Stimulated activated CD8-positive, alpha-beta memory T cell treated with anti-CD3 and anti-CD28 coated beads, Interleukin-12 subunit alpha, Interleukin-12 subunit beta, amount 100 ng/mL, for 1 hour (primary cell): ENCODE data around the gene C16orf90.

ENCODE experiments used
- DNase-seq: peaks from one replicate; pipeline ENCODE4 v3.0.0-alpha.2; 2020; ENCODE audit warnings: low read depth

Gene C16orf90, protein sequence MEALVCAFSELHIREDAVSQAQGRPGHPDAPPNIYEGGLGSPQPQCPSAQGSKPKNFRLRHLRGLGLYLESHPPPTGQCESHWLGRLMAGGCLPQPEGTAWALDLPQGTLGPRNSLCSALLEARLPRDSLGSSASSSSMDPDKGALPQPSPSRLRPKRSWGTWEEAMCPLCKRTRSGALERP

DNA sequence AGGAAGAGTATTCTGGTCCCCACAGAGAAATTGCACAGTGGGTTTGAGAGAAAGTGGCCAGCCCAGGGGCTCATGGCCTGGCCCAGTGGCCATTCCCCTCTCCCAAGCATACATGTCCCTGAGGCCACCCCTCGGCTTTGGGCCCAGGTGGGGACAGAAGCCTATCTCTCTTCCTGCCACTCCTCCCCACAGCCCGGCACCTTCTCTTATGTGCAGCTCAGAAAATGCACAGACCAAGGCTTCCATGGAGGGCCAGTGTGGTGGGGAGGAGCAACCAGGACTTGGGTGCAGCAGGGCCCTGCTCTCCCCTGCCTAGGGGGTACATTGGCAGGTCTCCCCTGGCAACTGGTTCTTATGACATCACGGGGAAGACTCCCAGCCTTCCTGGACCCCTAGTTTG, at the start of gene C16orf90:
C16orf90 (minus strand) TSS at position 314 of the 400 bp plus-strand sequence; CDS start at position 246, 68 bp downstream.
- no peak for DNase-seq

DNA sequence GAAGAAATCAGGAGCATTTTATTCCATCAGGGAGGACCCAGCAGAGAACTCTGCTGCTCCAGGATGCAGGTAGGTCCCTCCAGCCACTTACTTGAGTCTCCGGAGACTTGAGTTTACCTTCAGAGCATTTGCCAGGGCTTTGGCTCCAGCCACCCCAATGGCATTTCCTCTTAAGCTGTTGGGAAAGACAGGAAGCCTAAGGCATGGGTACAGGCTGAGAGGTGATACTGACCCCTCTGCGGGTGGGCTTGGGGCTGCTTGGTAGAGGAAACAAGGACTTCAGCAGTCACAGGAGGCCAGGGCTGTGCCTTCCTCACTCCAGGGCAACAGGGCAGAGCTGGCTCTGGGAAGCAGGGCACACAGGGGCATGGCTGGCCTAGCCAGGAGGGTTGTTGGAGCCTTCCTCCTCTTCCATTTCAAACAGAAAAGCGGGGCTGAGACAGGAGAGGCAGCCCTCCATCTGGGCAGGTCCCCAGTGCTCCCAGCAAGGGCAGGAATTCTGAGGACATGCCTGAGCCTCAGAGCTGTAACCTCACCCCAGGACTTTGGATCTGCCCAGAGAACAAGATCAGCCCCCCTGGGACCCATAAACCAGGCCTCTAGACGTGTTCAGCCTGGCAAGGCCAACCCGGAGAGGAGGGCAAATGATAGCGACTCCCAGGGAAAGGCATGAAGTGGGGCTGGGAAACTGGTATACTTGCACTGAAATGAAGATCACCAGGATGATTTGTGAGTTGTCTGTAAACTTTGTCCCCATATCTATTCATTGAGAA, 47.5 kb upstream of the C16orf90 start:
- no peak for DNase-seq

DNA sequence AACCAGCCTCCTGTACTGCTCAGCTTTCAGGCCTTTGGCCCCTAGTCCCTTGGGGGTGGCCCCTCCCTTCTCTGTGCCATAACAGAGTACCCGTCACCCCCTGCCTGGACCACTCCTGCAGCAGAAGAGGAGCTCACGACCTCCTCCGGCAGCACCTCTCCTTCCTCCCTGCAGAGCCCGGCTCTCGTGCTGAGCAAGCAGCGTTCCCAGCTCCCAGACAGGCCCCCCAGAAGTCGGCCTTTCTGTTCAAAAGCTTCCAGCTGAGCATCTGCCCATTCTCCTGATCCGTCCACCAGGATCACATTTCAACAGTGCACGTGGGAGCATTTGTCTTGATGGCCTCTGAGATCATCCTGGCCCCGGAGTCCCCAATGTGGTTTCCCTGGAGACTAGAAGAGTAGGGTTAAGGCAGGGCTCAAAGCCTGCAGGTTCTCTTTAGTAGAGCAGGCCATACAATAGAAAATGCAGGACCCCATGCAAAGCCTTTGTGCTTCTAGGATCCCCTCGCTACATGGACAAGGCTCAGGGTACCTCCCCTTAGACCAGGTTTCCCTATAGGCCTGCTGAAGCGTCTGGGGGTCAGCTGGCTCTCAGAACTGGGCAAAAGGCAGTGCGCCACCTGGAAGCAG, 46.4 kb upstream of the C16orf90 start:
- DNase-seq, result no peak

DNA sequence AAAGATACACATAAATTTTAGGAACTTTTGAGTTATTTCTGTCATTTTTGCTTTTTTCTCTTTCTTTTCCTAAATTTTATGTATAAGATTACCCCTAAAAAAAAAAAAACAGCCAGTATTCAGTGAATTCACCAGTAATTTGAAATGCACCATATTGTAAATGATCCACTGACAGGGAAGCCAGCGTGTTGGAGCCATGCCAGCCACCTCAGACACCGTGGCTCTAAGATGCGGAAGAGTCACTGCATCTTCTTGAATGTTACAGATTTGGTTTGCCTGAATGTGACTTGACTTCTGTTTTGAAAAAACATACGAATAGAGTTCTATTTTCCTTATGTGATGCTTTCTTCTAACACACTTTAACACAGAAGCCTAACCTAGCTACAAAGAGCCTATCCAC, 42.9 kb upstream of the C16orf90 start:
- no peak for DNase-seq

DNA sequence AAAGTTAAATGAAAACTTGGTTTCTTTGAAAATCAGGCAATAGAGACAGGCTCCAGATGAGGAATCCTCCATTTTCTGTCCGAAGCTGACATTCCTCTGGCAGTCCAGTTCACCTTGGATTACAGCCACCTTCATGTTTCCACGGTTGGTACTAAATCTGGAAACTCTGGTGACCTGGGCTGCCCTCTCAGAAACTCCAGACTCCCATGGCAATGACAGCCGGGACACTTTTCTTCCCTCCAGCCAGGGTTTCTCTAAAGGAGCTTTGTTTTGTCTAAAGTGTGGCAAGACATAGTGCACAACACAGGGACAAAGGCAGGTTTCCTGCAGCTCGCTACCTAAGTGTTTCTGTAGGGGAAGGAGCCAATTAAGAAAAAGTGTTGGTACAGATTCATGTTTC, 41.6 kb upstream of the C16orf90 start:
- DNase-seq, result no peak

DNA sequence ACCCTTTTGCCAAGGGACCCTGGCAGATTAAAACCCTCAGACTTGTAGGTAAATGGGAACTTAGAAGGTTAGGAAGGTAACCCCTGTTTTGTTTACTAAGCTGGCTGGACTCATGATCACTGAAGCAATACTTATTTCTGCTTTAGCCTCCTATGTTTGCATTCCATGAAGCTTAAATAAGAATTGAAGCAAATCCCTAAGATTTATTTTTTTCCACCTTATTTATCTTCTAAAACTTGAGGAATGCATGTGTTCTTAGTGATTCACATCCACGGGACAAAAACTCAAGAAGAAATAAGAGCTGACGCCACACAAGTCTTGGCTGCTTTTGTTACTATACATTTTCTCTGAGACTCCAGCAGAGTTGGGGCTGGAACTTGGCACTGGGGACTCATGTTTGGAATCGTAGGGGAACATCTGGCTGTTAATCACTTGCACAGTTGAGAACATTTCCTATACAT, 41.0 kb upstream of the C16orf90 start:
- DNase-seq, result no peak

DNA sequence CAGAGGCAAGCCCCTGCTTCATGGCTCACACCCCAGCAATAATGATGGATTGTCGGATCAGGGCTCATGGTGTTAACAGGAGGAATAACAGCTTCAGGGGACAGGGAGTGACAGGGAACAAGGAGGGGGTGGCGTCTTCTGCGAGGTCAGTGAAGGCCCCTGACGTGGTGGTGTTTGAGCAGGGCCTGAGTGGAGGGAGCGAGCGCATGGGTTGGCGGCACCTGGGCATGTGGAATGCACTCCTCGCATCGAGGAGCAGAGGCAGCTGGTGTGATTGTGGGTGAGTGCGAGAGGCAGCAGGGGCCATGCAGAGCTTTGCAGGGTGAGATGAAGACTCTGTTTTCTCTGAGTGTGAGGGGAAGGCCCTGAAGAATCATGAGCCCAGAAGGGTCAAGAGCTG, 38.8 kb upstream of the C16orf90 start:
- DNase-seq, result no peak

DNA sequence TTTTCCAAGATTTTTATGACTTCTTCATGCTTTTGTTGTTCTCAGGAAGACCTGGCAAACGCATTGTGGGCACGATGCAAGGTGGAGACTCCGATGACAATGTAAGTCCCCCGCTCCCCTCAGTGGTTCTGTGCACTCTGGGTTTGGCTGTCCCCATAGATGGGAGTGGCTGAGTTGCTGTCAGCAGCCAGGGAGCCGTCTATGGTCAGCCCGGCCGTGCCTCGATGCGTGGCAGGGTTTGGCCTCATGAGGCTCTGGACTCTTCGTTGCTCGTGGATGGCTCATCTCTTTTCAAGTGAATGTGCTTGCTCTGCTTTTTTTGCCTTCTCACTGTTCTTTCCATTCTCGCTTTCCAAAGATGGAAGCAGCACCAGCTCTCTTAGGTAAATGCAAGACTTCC, 37.5 kb upstream of the C16orf90 start:
- DNase-seq, result no peak

DNA sequence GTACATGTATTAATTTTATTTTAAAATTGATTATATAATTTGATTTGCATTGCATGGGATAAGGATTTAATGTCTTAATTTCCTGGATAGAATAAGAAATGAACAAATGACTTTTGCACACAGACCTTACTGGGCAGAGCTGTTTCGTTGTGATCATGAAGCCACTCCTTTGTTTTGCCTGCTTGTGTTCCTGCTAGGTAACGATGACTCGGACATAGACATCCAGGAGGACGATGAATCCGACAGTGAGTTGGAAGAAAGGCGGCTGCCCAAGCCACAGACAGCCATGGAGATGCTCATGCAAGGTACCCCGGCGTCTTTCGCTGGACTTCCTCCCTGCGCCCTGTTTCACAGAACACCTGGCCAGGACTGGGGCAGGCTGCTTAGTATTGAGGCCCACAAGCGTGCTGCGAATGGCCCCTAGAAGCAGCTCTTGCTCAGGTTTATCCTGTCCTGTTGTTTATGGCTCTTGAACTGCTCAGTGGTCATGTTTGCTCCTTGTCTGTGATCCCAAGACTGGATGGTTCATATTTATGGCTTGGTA, 35.2 kb upstream of the C16orf90 start:
- no peak for DNase-seq

DNA sequence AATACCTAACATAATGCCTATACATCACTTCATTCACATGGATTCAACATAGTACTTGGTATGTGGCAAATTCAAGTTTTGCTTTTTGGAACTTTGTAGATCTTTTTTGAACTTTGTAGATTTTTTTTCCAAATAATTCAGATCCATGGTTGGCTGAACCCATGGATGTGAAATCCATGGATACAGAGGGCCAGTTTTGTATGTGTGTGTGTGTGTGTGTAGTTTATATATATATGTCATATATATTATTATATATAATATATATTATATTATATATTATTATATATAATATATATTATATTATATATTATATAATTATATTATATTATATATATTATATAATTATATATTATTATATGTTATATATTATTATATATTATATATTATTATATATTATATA, 33.9 kb upstream of the C16orf90 start:
- DNase-seq, result no peak

DNA sequence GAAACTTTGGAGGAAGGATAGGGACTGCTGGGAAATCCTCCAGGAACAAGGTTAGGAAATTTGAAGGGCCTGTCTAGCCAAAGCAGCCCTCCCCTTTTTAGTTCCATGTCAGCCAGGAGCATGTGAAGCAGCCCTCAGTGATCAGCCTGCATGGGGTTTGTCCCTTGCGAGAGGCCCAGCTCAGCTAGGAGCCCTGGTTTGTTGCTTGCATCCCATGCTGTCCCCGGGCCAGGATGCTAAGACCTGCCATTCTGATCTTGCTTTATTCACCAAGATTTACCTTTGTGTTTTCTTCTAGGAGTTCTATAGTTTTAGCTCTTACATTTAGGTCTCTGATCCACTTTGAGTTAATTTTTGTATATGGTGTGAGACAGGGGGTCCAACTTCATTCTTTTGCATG, 33.1 kb upstream of the C16orf90 start:
- DNase-seq, result no peak

DNA sequence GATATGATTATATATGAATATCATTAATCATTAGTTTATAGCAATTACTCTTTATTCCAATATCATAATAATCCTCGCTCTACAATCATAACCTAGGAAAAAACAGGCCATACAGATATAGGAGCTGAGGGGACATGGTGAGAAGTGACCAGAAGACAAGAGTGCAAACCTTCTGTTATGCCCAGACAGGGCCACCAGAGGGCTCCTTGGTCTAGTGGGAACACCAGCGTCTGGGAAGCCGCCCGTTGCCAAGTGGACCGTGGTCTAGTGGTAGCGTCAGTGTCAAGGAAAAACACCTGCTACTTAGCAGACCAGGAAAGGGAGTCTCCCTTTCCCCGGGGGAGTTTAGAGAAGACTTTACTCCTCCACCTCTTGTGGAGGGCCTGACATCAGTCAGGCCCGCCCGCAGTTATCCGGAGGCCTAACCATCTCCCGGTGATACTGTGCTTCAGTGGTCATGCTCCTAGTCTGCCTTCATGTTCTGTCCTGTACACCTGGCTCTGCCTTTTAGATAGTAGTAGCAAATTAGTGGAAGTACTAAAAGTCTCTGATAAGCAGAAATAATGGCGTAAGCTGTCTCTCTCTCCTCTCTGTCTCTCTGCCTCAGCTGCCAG, 32.0 kb upstream of the C16orf90 start:
- peak; percentile 17 for DNase-seq

DNA sequence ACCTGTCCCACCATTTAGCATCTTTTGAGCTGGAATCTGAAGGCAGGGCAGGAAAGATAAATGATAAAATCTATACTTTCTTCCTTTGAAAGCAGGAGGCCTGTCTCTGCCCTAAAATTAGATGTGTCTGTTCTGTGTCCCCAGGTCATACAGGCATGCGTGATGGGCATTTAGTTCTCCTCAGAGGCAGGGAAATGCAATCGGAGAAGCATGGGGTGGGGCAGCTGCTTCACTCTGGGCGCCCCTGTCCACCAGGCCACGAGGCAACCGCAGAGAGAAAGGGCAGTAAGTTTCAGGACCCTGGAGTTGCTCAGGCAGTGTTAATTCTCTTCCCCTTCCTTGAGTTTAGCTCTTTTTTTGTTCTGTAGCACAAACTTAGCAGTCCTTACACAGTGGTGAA, 30.7 kb upstream of the C16orf90 start:
- no peak for DNase-seq

DNA sequence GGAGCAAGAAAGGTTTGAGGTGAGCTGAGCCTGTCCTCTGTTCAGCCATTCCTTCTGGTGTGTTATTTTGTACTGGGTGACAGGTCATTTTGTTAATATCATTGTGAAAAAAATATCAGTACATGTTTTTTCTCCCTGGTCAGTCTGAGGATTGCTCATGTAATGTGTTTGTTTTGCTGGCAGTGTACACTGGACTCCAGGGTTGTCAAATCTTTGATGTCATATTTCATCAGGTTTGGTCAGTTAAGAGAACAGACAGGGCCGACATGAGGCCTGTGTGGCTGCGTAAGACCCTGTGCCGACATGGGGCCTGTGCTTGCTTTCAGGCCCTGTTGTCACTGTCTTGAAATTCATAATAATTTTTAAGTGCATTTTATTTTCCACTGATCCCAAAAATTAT, 28.0 kb upstream of the C16orf90 start:
- DNase-seq, result no peak

DNA sequence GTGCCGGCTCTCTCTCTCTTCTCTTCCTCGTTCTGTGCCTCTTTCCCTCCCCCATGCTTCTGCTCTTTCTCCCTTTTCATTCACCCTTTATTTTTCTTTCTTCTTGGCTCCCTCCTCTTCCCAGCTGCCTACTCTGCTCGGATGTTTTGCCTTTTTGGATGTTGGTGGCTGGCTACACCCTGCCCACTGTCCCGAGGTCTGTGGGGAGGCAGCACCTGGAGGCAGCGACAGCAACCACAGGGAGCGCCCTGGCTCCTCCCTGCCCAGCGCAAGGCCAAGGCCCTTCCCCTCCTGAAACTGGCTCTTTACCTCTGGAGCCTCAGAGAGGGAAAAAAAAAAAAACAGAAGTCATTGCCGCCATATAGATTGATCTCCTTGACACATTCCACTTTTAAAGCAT, 25.6 kb upstream of the C16orf90 start:
- DNase-seq, result no peak

DNA sequence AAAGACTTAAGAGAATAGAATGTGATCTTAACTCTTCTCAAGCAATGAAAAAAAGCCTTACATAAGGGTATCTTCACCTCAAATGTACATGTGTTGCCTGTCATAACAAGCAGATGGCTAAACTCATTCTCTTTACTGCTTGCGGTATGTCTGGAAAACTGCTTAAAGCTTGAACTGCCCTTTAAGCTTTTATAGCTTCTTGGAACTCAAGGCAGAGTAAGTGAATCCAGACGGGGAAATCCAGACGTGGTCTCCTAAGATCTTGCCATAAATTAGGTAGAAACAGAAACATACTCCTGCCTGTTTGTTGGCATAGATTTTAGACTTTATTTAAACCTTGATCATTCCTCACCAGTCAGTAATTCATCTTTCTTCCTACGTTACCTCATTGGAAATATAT, 25.1 kb upstream of the C16orf90 start:
- DNase-seq, result no peak

DNA sequence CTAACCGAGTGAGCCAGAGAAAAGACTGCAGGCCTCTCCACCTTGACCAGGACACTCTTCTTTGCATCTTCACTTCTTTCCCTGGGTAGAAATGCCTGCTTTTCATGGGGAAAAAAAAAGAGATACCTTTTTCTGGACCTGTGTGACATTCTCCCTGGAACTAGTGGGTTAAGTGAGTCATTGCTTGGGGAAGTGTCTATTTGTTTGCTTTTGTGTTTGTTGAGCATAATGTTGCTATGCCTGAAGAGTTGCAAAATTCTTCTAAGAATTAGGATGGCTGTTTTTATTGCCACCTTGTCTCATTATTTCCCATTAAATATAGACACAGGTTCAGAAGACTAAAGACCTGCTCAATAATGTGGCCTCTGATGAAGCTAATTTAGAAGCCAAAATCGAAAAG, 24.3 kb upstream of the C16orf90 start:
- no peak for DNase-seq

DNA sequence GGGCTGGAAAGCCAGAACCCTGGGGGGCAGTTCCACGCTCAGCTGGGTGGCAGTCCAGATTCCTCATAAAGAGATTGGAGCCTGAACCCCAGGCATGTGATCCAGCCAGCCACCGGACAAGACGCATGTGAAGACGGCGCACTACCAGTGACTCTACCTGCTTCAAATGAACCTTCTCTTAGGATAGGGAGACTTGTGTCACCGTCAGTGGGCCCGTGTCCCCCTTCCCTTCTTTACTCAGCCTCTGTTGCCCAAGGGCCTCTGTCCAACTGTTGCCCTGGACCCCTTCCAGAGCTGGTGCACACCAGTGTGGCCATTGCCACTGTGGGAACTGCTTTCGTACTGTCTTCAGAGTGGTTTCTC, 23.7 kb upstream of the C16orf90 start:
- DNase-seq, result no peak

DNA sequence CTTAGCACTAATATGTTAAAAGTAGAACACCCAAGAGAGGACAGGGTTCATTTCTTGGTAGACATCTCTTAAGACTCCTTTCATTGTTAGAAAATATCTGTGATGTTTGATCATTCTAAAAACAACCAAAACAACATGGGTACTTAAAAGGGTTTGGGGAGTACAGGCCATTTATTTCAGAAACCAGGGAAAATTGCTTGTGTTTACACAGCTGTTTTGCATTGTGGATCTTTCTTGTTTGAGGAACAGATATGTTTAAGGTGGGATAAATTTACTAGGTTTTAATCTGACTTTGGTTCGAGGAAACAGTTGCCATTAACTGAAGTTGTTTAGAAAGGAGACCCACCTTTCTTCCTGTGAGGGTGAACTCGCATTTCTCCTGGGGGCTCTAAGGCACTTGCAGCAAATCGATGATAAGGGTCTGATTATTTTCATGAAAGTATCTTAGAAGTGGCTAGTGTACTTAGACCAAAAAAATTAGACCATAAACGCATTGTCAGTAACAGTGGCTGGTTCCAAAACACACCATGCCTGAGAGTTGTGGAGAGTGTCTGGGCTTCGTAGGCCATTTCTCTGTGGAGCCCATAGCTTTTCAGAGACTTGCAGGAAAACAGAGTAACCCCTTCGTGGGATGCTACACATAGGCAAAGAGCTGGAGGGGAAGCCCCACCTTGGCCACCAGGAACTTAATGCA, 23.1 kb upstream of the C16orf90 start:
- no peak for DNase-seq

DNA sequence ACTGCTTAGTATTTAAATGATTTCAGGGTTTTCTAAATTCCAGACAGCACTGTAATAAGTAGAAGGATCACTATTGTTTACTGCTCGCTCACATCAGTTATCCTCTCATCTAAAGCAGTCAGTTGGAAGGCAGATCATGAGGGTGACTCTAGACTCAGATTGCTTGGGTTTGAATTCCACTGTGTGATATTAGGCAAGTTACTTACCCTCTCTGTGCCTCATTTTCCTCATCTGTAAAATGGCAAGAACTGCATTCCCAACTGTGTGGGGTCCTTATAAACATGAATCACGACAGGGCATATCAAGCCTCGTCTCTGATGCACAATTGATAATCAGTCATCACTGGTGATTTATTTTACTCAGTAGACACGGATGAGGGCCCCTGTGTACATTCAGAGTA, 20.6 kb upstream of the C16orf90 start:
- DNase-seq, result no peak

DNA sequence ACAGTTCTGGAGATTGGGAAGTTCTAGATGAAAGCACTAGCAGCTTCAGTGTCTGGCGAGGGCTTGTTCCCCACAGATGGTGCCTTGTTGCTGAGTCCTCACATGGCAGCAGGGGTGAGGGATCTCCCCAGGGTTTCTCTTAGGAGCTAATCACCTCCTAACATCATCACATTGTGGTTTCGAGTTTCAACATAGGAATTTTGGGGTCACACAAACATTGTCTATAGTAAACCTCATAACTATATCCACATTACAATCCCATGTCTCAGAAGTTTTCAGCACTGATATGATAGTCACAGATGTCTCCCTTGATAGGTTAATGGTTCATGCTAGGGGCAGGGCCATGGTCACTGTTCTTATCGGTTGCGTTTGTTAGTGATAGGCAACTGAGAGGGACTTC, 19.3 kb upstream of the C16orf90 start:
- DNase-seq, result no peak

DNA sequence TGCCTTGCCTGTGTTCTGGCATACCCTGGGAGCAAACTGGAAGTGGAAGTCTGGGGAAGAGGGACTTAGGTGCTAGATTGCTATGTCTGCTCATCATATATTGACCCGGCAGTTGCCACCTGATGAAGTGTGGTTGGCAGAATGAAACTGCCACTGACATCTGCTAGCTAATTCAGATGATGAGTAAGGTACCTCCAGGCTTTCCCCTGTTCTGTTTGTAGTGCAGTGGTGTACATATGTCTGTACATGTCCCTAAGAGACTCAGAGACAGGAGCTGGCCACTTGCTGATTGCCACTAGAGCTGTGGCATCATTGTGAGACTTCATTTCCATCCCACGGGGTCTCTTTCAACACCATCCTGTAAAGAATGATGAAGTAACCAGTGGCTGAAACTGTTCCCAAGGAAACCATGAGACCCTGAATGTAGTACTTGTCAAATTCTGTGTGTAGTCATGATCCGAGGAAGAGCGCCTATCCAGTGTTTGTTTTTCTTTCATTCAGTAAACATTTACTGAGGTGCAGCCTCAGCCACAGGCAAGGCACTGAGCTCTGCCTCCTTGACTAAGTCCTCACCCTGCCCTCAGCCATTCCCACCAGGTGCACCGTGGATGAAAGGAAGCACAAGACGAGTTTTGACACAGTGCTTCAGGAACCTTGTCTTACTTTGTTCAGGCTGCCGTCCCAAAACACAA, 18.7 kb upstream of the C16orf90 start:
- DNase-seq, result no peak
